Adrenal gland (tissue), 5 donors: ENCODE measurements around the gene BEST2.
"Not testable (repeated sequence)": the region's sequence is repeated elsewhere in the genome, so short reads cannot be mapped to it uniquely, and the experiment has no call there.

Experiments used
- CTCF ChIP-seq, 6 experiments: fragments of 450-650 bp in 4 of 6; fragments of 200-600 bp in 2 of 6; sonication (generic) in 1 of 6; IDR thresholded peaks; 1 replicate in 5 of 6; 2 replicates in 1 of 6; pipeline versions ENCODE4 v1.5.1 to v1.8.0; 2016 to 2021; ENCODE audit warnings: antibody characterized with exemption in 6 of 6, mild to moderate bottlenecking in 2 of 6, moderate library complexity in 1 of 6
- POLR2A ChIP-seq, 2 donors: fragments of 450-650 bp; IDR thresholded peaks; one replicate each; pipeline ENCODE4 v1.6.1; 2017; ENCODE audit warnings: antibody characterized with exemption in 2 of 2, mild to moderate bottlenecking in 2 of 2, moderate library complexity in 1 of 2
- donor health status: DM: no; HTN: no; CAD: no.

GRCh38 chr19:12797607-12798006 lies 46.0 kb downstream of the BEST2 start:
- TF ChIP-seq CTCF (IDR thresholded peaks at IDR 0.05), result not testable (repeated sequence)
- peak in 1 of 2 donors; percentile 3 for TF ChIP-seq POLR2A (IDR thresholded peaks at IDR 0.05)
